Activated CD8-positive, alpha-beta memory T cell treated with anti-CD3 and anti-CD28 coated beads, Interleukin-2, amount 50 U/mL, for 1 hour (primary cell): Measurements from ENCODE around the gene LSS.
"Not testable (repeated sequence)": the region's sequence is repeated elsewhere in the genome, so short reads cannot be mapped to it uniquely, and the experiment has no call there.

ENCODE experiments used
- DNase-seq: peaks from one replicate; pipeline ENCODE4 v3.0.0-alpha.2; 2020; ENCODE audit errors: extremely low read depth

The LSS gene

GRCh38 chr21:46205166-46205565 lies 23.4 kb downstream of the LSS start:
- no peak for DNase-seq

GRCh38 chr21:46203203-46203600 lies 25.4 kb downstream of the LSS start:
- DNase-seq, result no peak

- no peak for DNase-seq
These were observed 25.9 kb downstream of the LSS start for GRCh38 chr21:46202592-46203202.

GRCh38 chr21:46200877-46201803 lies 27.4 kb downstream of the LSS start:
- not testable (repeated sequence) for DNase-seq

GRCh38 chr21:46199436-46200373 lies 28.9 kb downstream of the LSS start:
- no peak for DNase-seq

- no peak for DNase-seq
These were observed 31.8 kb downstream of the LSS start for GRCh38 chr21:46196733-46197132.

- DNase-seq, result no peak
These were observed 32.9 kb downstream of the LSS start for GRCh38 chr21:46195595-46196195.

GRCh38 chr21:46194374-46195334 lies 33.9 kb downstream of the LSS start:
- no peak for DNase-seq

- no peak for DNase-seq
These were observed 34.7 kb downstream of the LSS start for GRCh38 chr21:46193829-46194373.

- no peak for DNase-seq
These were observed 36.6 kb downstream of the LSS start for GRCh38 chr21:46191686-46192575.

- DNase-seq, result no peak
These were observed 37.3 kb downstream of the LSS start for GRCh38 chr21:46191257-46191685.

- no peak for DNase-seq
These were observed 38.0 kb downstream of the LSS start for GRCh38 chr21:46190491-46191131.

GRCh38 chr21:46189959-46190490 lies 38.5 kb downstream of the LSS start:
- DNase-seq, result no peak

GRCh38 chr21:46189213-46189958 lies 39.2 kb downstream of the LSS start:
- no peak for DNase-seq

GRCh38 chr21:46188226-46189212 lies 40.1 kb downstream of the LSS start:
- no peak for DNase-seq

GRCh38 chr21:46187814-46188213 lies 40.8 kb downstream of the LSS start:
- no peak for DNase-seq
